ENCODE data around the gene FRY.

GRCh38 chr13:32135056-32135390 is 103.4 kb downstream of the FRY start:
- TF ChIP-seq ZBTB40 (IDR thresholded peaks at IDR 0.05; ENCODE audit: borderline replicate concordance), result no peak
- no peak for TF ChIP-seq EZH2 (IDR thresholded peaks at IDR 0.05; ENCODE audit: borderline replicate concordance, control insufficient read depth, low read depth, low read length)
- no peak for TF ChIP-seq CHD2 (IDR thresholded peaks at IDR 0.05; ENCODE audit: borderline replicate concordance, low read depth, low read length)
- no peak for TF ChIP-seq POLR2A (IDR thresholded peaks at IDR 0.05; ENCODE audit: low read depth, low read length)
- no peak for TF ChIP-seq SP1 (IDR thresholded peaks at IDR 0.05; ENCODE audit: low read depth, low read length)
- TF ChIP-seq USF2 (IDR thresholded peaks at IDR 0.05; ENCODE audit: borderline replicate concordance, low read depth, low read length), result no peak
- TF ChIP-seq SREBF2 (IDR thresholded peaks at IDR 0.05; ENCODE audit: low read length), result no peak
- no peak for TF ChIP-seq RCOR1 (conservative IDR thresholded peaks at IDR 0.05; ENCODE audit: low read depth, low read length)
- TF ChIP-seq EP300 (IDR thresholded peaks at IDR 0.05; ENCODE audit: borderline replicate concordance in 1 of 2, control insufficient read depth in 1 of 2, low read depth in 2 of 2, low read length in 2 of 2), result no peak
- no peak for TF ChIP-seq IRF3 (IDR thresholded peaks at IDR 0.05)
